GM12891 (cell line): ENCODE measurements around the gene GLCCI1.
A peak's percentile ranks its signal among the peaks of the same experiment; 100 is the strongest.

ENCODE experiments used
- DNase-seq: peaks from one replicate; pipeline ENCODE4 v3.0.0; 2011; ENCODE audit warnings: low spot score; ENCODE audit not compliant: insufficient read length
- FAIRE-seq: peaks from 2 replicates; lab custom pipeline; 2011; peaks lifted over from hg19 to GRCh38; lab: Jason Lieb, UNC
- PAX5 ChIP-seq: IDR thresholded peaks from 2 replicates; pipeline ENCODE4 v1.6.1; 2011; ENCODE audit warnings: low read length, moderate library complexity, mild to moderate bottlenecking; ENCODE audit not compliant: insufficient read depth, severe bottlenecking
- POLR2A ChIP-seq: IDR thresholded peaks from 2 replicates; pipeline ENCODE4 v1.6.1; 2011; ENCODE audit warnings: low read depth, low read length, control low read depth
- POLR2AphosphoS5 ChIP-seq: IDR thresholded peaks from 2 replicates; pipeline ENCODE4 v1.6.1; 2011; ENCODE audit warnings: low read depth, low read length, control low read depth
- POU2F2 ChIP-seq: IDR thresholded peaks from 2 replicates; pipeline ENCODE4 v1.6.1; 2011; ENCODE audit warnings: low read depth, mild to moderate bottlenecking, control low read depth, low read length, moderate library complexity
- SPI1 ChIP-seq: IDR thresholded peaks from 2 replicates; pipeline ENCODE4 v1.6.1; 2011; ENCODE audit warnings: low read depth, low read length, control low read depth
- TAF1 ChIP-seq: IDR thresholded peaks from 2 replicates; pipeline ENCODE4 v1.6.1; 2011; ENCODE audit warnings: low read depth, low read length, control low read depth

The GLCCI1 gene

GRCh38 chr7:8120390-8121058 lies 151.9 kb downstream of the GLCCI1 start:
- no peak for TF ChIP-seq POLR2AphosphoS5
- no peak for TF ChIP-seq POU2F2
- no peak for TF ChIP-seq TAF1
- TF ChIP-seq POLR2A, result no peak
- no peak for TF ChIP-seq SPI1
- TF ChIP-seq PAX5, result no peak
- DNase-seq, result no peak
- peak; percentile 65 for FAIRE-seq

GRCh38 chr7:8121243-8121642 lies 152.6 kb downstream of the GLCCI1 start:
- no peak for TF ChIP-seq POLR2A
- no peak for TF ChIP-seq SPI1
- no peak for TF ChIP-seq PAX5
- TF ChIP-seq POLR2AphosphoS5, result no peak
- TF ChIP-seq TAF1, result no peak
- no peak for TF ChIP-seq POU2F2
- FAIRE-seq, result peak; percentile 93
- no peak for DNase-seq

- peak; percentile 97 for FAIRE-seq
- peak; percentile 40 for DNase-seq
- TF ChIP-seq POU2F2, result peak; percentile 37; the same call in 1 of the 2 replicates
- no peak for TF ChIP-seq PAX5
- 0 out of 2 replicates have a peak, but pooled peaks have one; percentile 19 for TF ChIP-seq TAF1
- peak; percentile 37; the same call in 1 of the 2 replicates for TF ChIP-seq POLR2AphosphoS5
- peak; percentile 94 for TF ChIP-seq SPI1
- TF ChIP-seq POLR2A, result peak; percentile 45; the same call in 1 of the 2 replicates
Observed at GRCh38 chr7:8125680-8126444, 157.3 kb downstream of the GLCCI1 start.

- TF ChIP-seq PAX5 (no peak), TAF1 (no peak), SPI1 (no peak), POU2F2 (no peak), POLR2A (no peak), POLR2AphosphoS5 (no peak)
- DNase-seq (no peak), FAIRE-seq (no peak)
Observed at GRCh38 chr7:8126601-8127167, 158.1 kb downstream of the GLCCI1 start.

- FAIRE-seq (no peak), DNase-seq (no peak)
- TF ChIP-seq TAF1, result no peak
- TF ChIP-seq POLR2A, result no peak
- TF ChIP-seq SPI1, result no peak
- TF ChIP-seq PAX5, result no peak
- TF ChIP-seq POLR2AphosphoS5, result no peak
- no peak for TF ChIP-seq POU2F2
Observed at GRCh38 chr7:8128449-8129317, 160.1 kb downstream of the GLCCI1 start.

- FAIRE-seq (no peak), DNase-seq (no peak)
- TF ChIP-seq SPI1, result no peak
- TF ChIP-seq PAX5, result no peak
- TF ChIP-seq POU2F2, result no peak
- no peak for TF ChIP-seq POLR2A
- no peak for TF ChIP-seq POLR2AphosphoS5
- no peak for TF ChIP-seq TAF1
Observed at GRCh38 chr7:8129318-8129659, 160.7 kb downstream of the GLCCI1 start.

GRCh38 chr7:8130663-8131062 lies 162.1 kb downstream of the GLCCI1 start:
- TF ChIP-seq POLR2AphosphoS5 (no peak), PAX5 (no peak), SPI1 (no peak), POU2F2 (no peak), TAF1 (no peak), POLR2A (no peak)

GRCh38 chr7:8131694-8132605 lies 163.4 kb downstream of the GLCCI1 start:
- TF ChIP-seq TAF1, result no peak
- peak; percentile 36; the same call in 1 of the 2 replicates for TF ChIP-seq POLR2AphosphoS5
- DNase-seq, result no peak
- FAIRE-seq, result peak; percentile 94

More at GRCh38 chr7:8130663-8131062, 162.1 kb downstream of the GLCCI1 start:
- FAIRE-seq (peak; percentile 51), DNase-seq (no peak)
